ENCODE measurements around the gene SFR1.

Gene SFR1

GRCh38 chr10:104099941-104100340, 22.0 kb upstream of the SFR1 start:
- TF ChIP-seq EZH2 (IDR thresholded peaks at IDR 0.05; ENCODE audit: borderline replicate concordance, low read depth, low read length, severe bottlenecking) (no peak), CTCF (IDR thresholded peaks at IDR 0.05; ENCODE audit: borderline replicate concordance, extremely low read depth, low read length, poor library complexity, severe bottlenecking) (no peak)
- ATAC-seq (ENCODE audit: insufficient read depth, low read depth) (no peak), DNase-seq (no peak)
- Histone ChIP-seq H3K9ac (ENCODE audit: low read depth, low read length) (no peak overlapping the region), H3K27ac (ENCODE audit: low read length) (no peak overlapping the region), H3K36me3 (ENCODE audit: insufficient read depth, low read length) (no peaks in the 10 kb centered on the region), H3K4me2 (ENCODE audit: insufficient read depth, low read length) (no peak overlapping the region), H2AFZ (ENCODE audit: low read depth, low read length) (no peak overlapping the region), H3K27me3 (ENCODE audit: insufficient read depth, low read length, poor library complexity) (peaks cover 22% of the 10 kb centered on the region), H3K9me3 (ENCODE audit: insufficient read depth, low read length, severe bottlenecking) (no peaks in the 10 kb centered on the region), H3K4me3 (ENCODE audit: low read depth in 1 of 2, low read length in 2 of 2) (no peak overlapping the region), H3K4me1 (ENCODE audit: insufficient read depth, low read length) (no peaks in the 10 kb centered on the region), H3K79me2 (ENCODE audit: insufficient read depth, low read length) (no peaks in the 10 kb centered on the region), H4K20me1 (ENCODE audit: insufficient read depth, low read length) (no peaks in the 10 kb centered on the region)

GRCh38 chr10:104100795-104101194, 21.2 kb upstream of the SFR1 start:
- H3K4me1 ChIP-seq (ENCODE audit: insufficient read depth, low read length), result no peaks in the 10 kb centered on the region
- H2AFZ ChIP-seq (ENCODE audit: low read depth, low read length), result no peak overlapping the region
- ATAC-seq (ENCODE audit: insufficient read depth, low read depth) (no peak), DNase-seq (no peak)
- H3K9ac ChIP-seq (ENCODE audit: low read depth, low read length), result no peak overlapping the region
- H4K20me1 ChIP-seq (ENCODE audit: insufficient read depth, low read length), result no peaks in the 10 kb centered on the region
- TF ChIP-seq CTCF (IDR thresholded peaks at IDR 0.05; ENCODE audit: borderline replicate concordance, extremely low read depth, low read length, poor library complexity, severe bottlenecking), result no peak
- no peak for TF ChIP-seq EZH2 (IDR thresholded peaks at IDR 0.05; ENCODE audit: borderline replicate concordance, low read depth, low read length, severe bottlenecking)
- H3K4me3 ChIP-seq (ENCODE audit: low read depth in 1 of 2, low read length in 2 of 2), result no peak overlapping the region
- no peak overlapping the region for H3K4me2 ChIP-seq (ENCODE audit: insufficient read depth, low read length)
- no peaks in the 10 kb centered on the region for H3K9me3 ChIP-seq (ENCODE audit: insufficient read depth, low read length, severe bottlenecking)
- no peak overlapping the region for H3K27ac ChIP-seq (ENCODE audit: low read length)
- no peaks in the 10 kb centered on the region for H3K79me2 ChIP-seq (ENCODE audit: insufficient read depth, low read length)
- peaks cover 22% of the 10 kb centered on the region for H3K27me3 ChIP-seq (ENCODE audit: insufficient read depth, low read length, poor library complexity)
- no peaks in the 10 kb centered on the region for H3K36me3 ChIP-seq (ENCODE audit: insufficient read depth, low read length)

GRCh38 chr10:104101902-104102301, 20.1 kb upstream of the SFR1 start:
- no peaks in the 10 kb centered on the region for H3K9me3 ChIP-seq (ENCODE audit: insufficient read depth, low read length, severe bottlenecking)
- no peak for DNase-seq
- H3K4me3 ChIP-seq (ENCODE audit: low read depth in 1 of 2, low read length in 2 of 2), result no peak overlapping the region
- H3K4me1 ChIP-seq (ENCODE audit: insufficient read depth, low read length), result no peaks in the 10 kb centered on the region
- H3K79me2 ChIP-seq (ENCODE audit: insufficient read depth, low read length), result no peaks in the 10 kb centered on the region
- H3K4me2 ChIP-seq (ENCODE audit: insufficient read depth, low read length), result no peak overlapping the region
- peaks cover 22% of the 10 kb centered on the region for H3K27me3 ChIP-seq (ENCODE audit: insufficient read depth, low read length, poor library complexity)
- no peak overlapping the region for H3K27ac ChIP-seq (ENCODE audit: low read length)
- no peaks in the 10 kb centered on the region for H4K20me1 ChIP-seq (ENCODE audit: insufficient read depth, low read length)
- TF ChIP-seq CTCF (IDR thresholded peaks at IDR 0.05; ENCODE audit: borderline replicate concordance, extremely low read depth, low read length, poor library complexity, severe bottlenecking), result no peak
- TF ChIP-seq EZH2 (IDR thresholded peaks at IDR 0.05; ENCODE audit: borderline replicate concordance, low read depth, low read length, severe bottlenecking), result no peak
- no peak overlapping the region for H2AFZ ChIP-seq (ENCODE audit: low read depth, low read length)
- no peaks in the 10 kb centered on the region for H3K36me3 ChIP-seq (ENCODE audit: insufficient read depth, low read length)
- ATAC-seq (ENCODE audit: insufficient read depth, low read depth), result no peak
- H3K9ac ChIP-seq (ENCODE audit: low read depth, low read length), result no peak overlapping the region

GRCh38 chr10:104103956-104104355, 18.0 kb upstream of the SFR1 start:
- Histone ChIP-seq H4K20me1 (ENCODE audit: insufficient read depth, low read length) (no peaks in the 10 kb centered on the region), H3K27me3 (ENCODE audit: insufficient read depth, low read length, poor library complexity) (peaks cover 17% of the 10 kb centered on the region), H3K4me1 (ENCODE audit: insufficient read depth, low read length) (no peaks in the 10 kb centered on the region), H3K36me3 (ENCODE audit: insufficient read depth, low read length) (no peaks in the 10 kb centered on the region), H3K4me2 (ENCODE audit: insufficient read depth, low read length) (no peak overlapping the region), H3K9ac (ENCODE audit: low read depth, low read length) (no peak overlapping the region), H3K9me3 (ENCODE audit: insufficient read depth, low read length, severe bottlenecking) (no peaks in the 10 kb centered on the region), H3K4me3 (ENCODE audit: low read depth in 1 of 2, low read length in 2 of 2) (no peak overlapping the region), H2AFZ (ENCODE audit: low read depth, low read length) (no peak overlapping the region), H3K79me2 (ENCODE audit: insufficient read depth, low read length) (no peaks in the 10 kb centered on the region), H3K27ac (ENCODE audit: low read length) (no peak overlapping the region)
- no peak for TF ChIP-seq CTCF (IDR thresholded peaks at IDR 0.05; ENCODE audit: borderline replicate concordance, extremely low read depth, low read length, poor library complexity, severe bottlenecking)
- no peak for TF ChIP-seq EZH2 (IDR thresholded peaks at IDR 0.05; ENCODE audit: borderline replicate concordance, low read depth, low read length, severe bottlenecking)
- DNase-seq (no peak), ATAC-seq (ENCODE audit: insufficient read depth, low read depth) (no peak)

All from DND-41 (cell line).